ENCODE measurements around the gene PRR23C.

PRR23C gene

DNA sequence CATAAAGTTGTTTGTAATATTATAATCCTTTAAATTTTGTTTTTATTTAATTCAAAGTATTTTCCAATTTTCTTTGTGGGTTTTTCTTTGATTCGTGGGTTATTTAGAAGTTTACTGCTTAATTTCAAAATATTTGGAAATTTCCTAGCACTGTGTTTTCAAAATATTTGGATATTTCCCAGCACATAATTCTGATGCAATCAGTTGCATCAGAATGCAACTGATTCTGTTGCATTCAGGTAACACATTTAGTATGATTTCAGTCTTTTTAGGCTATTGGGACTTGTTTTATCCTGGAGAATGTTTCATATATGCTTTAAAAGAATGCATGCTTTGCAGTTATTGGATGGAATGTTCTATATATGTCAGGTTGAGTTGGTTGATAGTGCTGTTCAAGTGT, 18.2 kb upstream of the PRR23C start:
- TF ChIP-seq EZH2phosphoT487 (conservative IDR thresholded peaks at IDR 0.05; ENCODE audit: low read length) = no peak
- TF ChIP-seq, protein P1, sequence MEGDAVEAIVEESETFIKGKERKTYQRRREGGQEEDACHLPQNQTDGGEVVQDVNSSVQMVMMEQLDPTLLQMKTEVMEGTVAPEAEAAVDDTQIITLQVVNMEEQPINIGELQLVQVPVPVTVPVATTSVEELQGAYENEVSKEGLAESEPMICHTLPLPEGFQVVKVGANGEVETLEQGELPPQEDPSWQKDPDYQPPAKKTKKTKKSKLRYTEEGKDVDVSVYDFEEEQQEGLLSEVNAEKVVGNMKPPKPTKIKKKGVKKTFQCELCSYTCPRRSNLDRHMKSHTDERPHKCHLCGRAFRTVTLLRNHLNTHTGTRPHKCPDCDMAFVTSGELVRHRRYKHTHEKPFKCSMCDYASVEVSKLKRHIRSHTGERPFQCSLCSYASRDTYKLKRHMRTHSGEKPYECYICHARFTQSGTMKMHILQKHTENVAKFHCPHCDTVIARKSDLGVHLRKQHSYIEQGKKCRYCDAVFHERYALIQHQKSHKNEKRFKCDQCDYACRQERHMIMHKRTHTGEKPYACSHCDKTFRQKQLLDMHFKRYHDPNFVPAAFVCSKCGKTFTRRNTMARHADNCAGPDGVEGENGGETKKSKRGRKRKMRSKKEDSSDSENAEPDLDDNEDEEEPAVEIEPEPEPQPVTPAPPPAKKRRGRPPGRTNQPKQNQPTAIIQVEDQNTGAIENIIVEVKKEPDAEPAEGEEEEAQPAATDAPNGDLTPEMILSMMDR (IDR thresholded peaks at IDR 0.05; ENCODE audit: insufficient read depth, low read length, poor library complexity, severe bottlenecking) = no peak
- H3K9ac ChIP-seq (ENCODE audit: low read length) = no peak overlapping the region
- no peaks in the 10 kb centered on the region for H3K79me2 ChIP-seq (ENCODE audit: insufficient read depth, low read length)
- no peak overlapping the region for H3K4me3 ChIP-seq (ENCODE audit: insufficient read depth, low read length, poor library complexity, severe bottlenecking)
- H3F3A ChIP-seq (ENCODE audit: insufficient read depth) = no peaks in the 10 kb centered on the region
- no peaks in the 10 kb centered on the region for H3K9me2 ChIP-seq (replicated peaks; ENCODE audit: insufficient read depth, low read length)
- H3K4me2 ChIP-seq (ENCODE audit: low read depth, low read length, poor library complexity, severe bottlenecking) = no peak overlapping the region
- no peaks in the 10 kb centered on the region for H3K36me3 ChIP-seq (ENCODE audit: low read length)
- no peak overlapping the region for H3K27ac ChIP-seq (ENCODE audit: low read depth, low read length)
- H2AFZ ChIP-seq (ENCODE audit: low read depth, low read length, severe bottlenecking) = no peak overlapping the region
- H4K20me1 ChIP-seq (ENCODE audit: low read depth, low read length) = no peaks in the 10 kb centered on the region
- no peaks in the 10 kb centered on the region for H3K9me3 ChIP-seq (ENCODE audit: insufficient read depth, low read length)
- no peaks in the 10 kb centered on the region for H3K27me3 ChIP-seq (ENCODE audit: low read length)

GRCh38 chr3:139052802-139053600, 8.3 kb upstream of the PRR23C start:
- H3K9ac ChIP-seq (ENCODE audit: low read length) = no peak overlapping the region
- peaks cover 4% of the 10 kb centered on the region; the same call in 1 of the 2 replicates for H3K9me3 ChIP-seq (ENCODE audit: insufficient read depth, low read length)
- no peaks in the 10 kb centered on the region for H3F3A ChIP-seq (ENCODE audit: insufficient read depth)
- no peaks in the 10 kb centered on the region for H3K9me2 ChIP-seq (replicated peaks; ENCODE audit: insufficient read depth, low read length)
- H3K36me3 ChIP-seq (ENCODE audit: low read length) = no peaks in the 10 kb centered on the region
- no peaks in the 10 kb centered on the region for H3K79me2 ChIP-seq (ENCODE audit: insufficient read depth, low read length)
- TF ChIP-seq, protein P1 (IDR thresholded peaks at IDR 0.05; ENCODE audit: insufficient read depth, low read length, poor library complexity, severe bottlenecking) = no peak
- no peak for TF ChIP-seq EZH2phosphoT487 (conservative IDR thresholded peaks at IDR 0.05; ENCODE audit: low read length)
- H4K20me1 ChIP-seq (ENCODE audit: low read depth, low read length) = no peaks in the 10 kb centered on the region
- no peak overlapping the region for H3K27ac ChIP-seq (ENCODE audit: low read depth, low read length)
- H2AFZ ChIP-seq (ENCODE audit: low read depth, low read length, severe bottlenecking) = no peak overlapping the region
- no peak overlapping the region for H3K4me3 ChIP-seq (ENCODE audit: insufficient read depth, low read length, poor library complexity, severe bottlenecking)
- no peaks in the 10 kb centered on the region for H3K27me3 ChIP-seq (ENCODE audit: low read length)
- no peak overlapping the region for H3K4me2 ChIP-seq (ENCODE audit: low read depth, low read length, poor library complexity, severe bottlenecking)

DNA sequence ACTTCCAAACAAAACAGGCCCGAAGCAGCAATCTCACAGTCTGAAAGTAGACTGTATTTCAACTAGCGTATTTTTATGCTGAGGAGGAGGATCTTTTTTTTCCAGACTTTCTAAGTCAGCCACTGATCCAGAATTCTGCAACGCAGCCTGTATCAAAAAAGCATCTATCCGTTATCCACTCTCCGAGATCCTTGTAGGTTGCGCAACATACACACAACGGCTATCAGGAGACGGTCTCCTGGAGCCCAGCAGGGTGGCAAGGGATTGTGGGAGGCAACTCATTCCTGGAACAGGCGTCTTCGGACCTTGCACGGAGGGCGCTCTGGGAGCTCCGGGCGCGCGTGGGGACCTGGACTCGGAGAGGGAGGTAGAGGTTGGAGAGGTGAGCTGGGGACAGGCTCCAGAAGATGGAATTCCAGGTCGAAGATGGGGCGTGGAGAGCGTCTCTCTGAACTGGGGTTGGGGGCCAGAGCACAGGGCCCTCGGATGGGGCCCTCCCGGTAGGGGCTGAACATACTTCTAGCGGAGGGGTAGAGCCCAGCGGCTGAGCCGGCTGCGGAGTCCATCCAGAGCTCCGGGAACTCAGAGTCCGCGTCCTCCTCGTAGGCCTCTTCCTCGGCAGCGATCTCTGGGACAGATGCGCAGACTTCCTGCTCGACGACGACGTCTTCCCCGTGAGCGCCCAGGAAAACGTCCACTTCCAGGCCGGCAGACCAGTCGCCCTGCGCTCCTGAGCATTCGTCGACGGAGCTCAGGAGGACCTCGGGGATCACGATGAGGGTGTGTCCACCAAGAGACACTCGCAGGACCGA, 932 bp downstream of the PRR23C start:
- H3K36me3 ChIP-seq (ENCODE audit: low read length) = no peaks in the 10 kb centered on the region
- H3K9me3 ChIP-seq (ENCODE audit: insufficient read depth, low read length) = no peaks in the 10 kb centered on the region
- no peaks in the 10 kb centered on the region for H3K9me2 ChIP-seq (replicated peaks; ENCODE audit: insufficient read depth, low read length)
- no peak overlapping the region for H2AFZ ChIP-seq (ENCODE audit: low read depth, low read length, severe bottlenecking)
- no peaks in the 10 kb centered on the region for H3K79me2 ChIP-seq (ENCODE audit: insufficient read depth, low read length)
- no peaks in the 10 kb centered on the region for H3F3A ChIP-seq (ENCODE audit: insufficient read depth)
- no peak overlapping the region for H3K4me2 ChIP-seq (ENCODE audit: low read depth, low read length, poor library complexity, severe bottlenecking)
- H3K9ac ChIP-seq (ENCODE audit: low read length) = no peak overlapping the region
- TF ChIP-seq, protein P1 (IDR thresholded peaks at IDR 0.05; ENCODE audit: insufficient read depth, low read length, poor library complexity, severe bottlenecking) = no peak
- no peak overlapping the region for H3K4me3 ChIP-seq (ENCODE audit: insufficient read depth, low read length, poor library complexity, severe bottlenecking)
- H3K27me3 ChIP-seq (ENCODE audit: low read length) = no peaks in the 10 kb centered on the region
- no peak overlapping the region for H3K27ac ChIP-seq (ENCODE audit: low read depth, low read length)
- no peaks in the 10 kb centered on the region for H4K20me1 ChIP-seq (ENCODE audit: low read depth, low read length)

All from SU-DHL-6 (cell line).